Mesendoderm (in vitro differentiated cells): ENCODE results near the gene SIM2. TPM values are rescaled to one million over a fixed set of nuclear protein-coding genes. Genes with fewer than 3 reads are reported as not detected.
A peak's percentile ranks its signal among the peaks of the same experiment; 100 is the strongest.
"Not testable (repeated sequence)": the region's sequence is repeated elsewhere in the genome, so short reads cannot be mapped to it uniquely, and the experiment has no call there.

Experiments used
- DNase-seq: peaks from one replicate; pipeline ENCODE4 v3.0.0; 2013
- H2AK5ac ChIP-seq: 2 replicates; pipeline ENCODE4 v1.6.1; 2013; ENCODE audit warnings: low read length, inconsistent platforms
- H2BK120ac ChIP-seq: 2 replicates; pipeline ENCODE4 v1.6.1; 2013; ENCODE audit warnings: low read depth, mild to moderate bottlenecking, low read length, moderate library complexity, mixed read lengths
- H2BK15ac ChIP-seq: replicated peaks from 2 replicates; pipeline ENCODE4 v1.6.1; 2013; ENCODE audit warnings: low read depth, mild to moderate bottlenecking, moderate library complexity
- H2BK5ac ChIP-seq: 2 replicates; pipeline ENCODE4 v1.6.1; 2013; ENCODE audit warnings: low read length, inconsistent platforms
- H3K18ac ChIP-seq: 2 replicates; pipeline ENCODE4 v1.6.1; 2013; ENCODE audit warnings: mild to moderate bottlenecking, low read length, mixed read lengths
- H3K23ac ChIP-seq: one replicate; pipeline ENCODE4 v1.6.1; 2013; ENCODE audit warnings: low read length
- H3K27ac ChIP-seq: 2 replicates; pipeline ENCODE4 v1.5.1; 2013; ENCODE audit warnings: low read depth, mild to moderate bottlenecking, inconsistent platforms, low read length, moderate library complexity
- H3K27me3 ChIP-seq: 2 replicates; pipeline ENCODE4 v1.6.1; 2013; ENCODE audit warnings: low read length, control low read depth, mild to moderate bottlenecking, inconsistent platforms; ENCODE audit not compliant: insufficient read depth, poor library complexity
- H3K36me3 ChIP-seq: 2 replicates; pipeline ENCODE4 v1.6.1; 2013; ENCODE audit warnings: low read length, inconsistent platforms; ENCODE audit not compliant: control insufficient read depth, insufficient read depth
- H3K4ac ChIP-seq: one replicate; pipeline ENCODE4 v1.6.1; 2013; ENCODE audit warnings: low read depth, mild to moderate bottlenecking, low read length, moderate library complexity
- H3K4me1 ChIP-seq: 2 replicates; pipeline ENCODE4 v1.6.1; 2013; ENCODE audit warnings: low read depth, low read length, inconsistent platforms; ENCODE audit not compliant: control insufficient read depth
- H3K4me2 ChIP-seq: 2 replicates; pipeline ENCODE4 v1.6.1; 2013; ENCODE audit warnings: low read length
- H3K4me3 ChIP-seq: 2 replicates; pipeline ENCODE4 v1.5.1; 2013; ENCODE audit warnings: mild to moderate bottlenecking, low read length
- H3K56ac ChIP-seq: one replicate; pipeline ENCODE4 v1.6.1; 2013; ENCODE audit warnings: low read length
- H3K79me1 ChIP-seq: 2 replicates; pipeline ENCODE4 v1.6.1; 2013; ENCODE audit warnings: low read length, inconsistent platforms
- H3K79me2 ChIP-seq: 2 replicates; pipeline ENCODE4 v1.6.1; 2013; ENCODE audit warnings: mild to moderate bottlenecking, low read length; ENCODE audit not compliant: control insufficient read depth, insufficient read depth
- H3K9ac ChIP-seq: 2 replicates; pipeline ENCODE4 v1.6.1; 2013; ENCODE audit warnings: low read length, inconsistent platforms
- H4K5ac ChIP-seq: one replicate; pipeline ENCODE4 v1.6.1; 2013; ENCODE audit warnings: low read length
- H4K8ac ChIP-seq: one replicate; pipeline ENCODE4 v1.6.1; 2013; ENCODE audit warnings: low read depth, mild to moderate bottlenecking, control low read depth, low read length, moderate library complexity
- WGBS: extraction: QIAGEN DNeasy Blood & Tissue Kit; methylation state at CpG from one replicate; pipeline ENCODE4 v1.1.7; 2013; ENCODE audit warnings: low lambda C conversion rate, missing lambda C conversion rate; ENCODE audit not compliant: insufficient coverage; ENCODE audit errors: extremely low coverage; 5-methylcytosine and 5-hydroxymethylcytosine counted together
- polyA plus RNA-seq, 2 experiments: library from polyadenylated mRNA; stranded (reverse); fragments of 200-250 nt; gene quantifications; one replicate each; pipeline ENCODE4 v1.2.3, GENCODE V29; 2013

The SIM2 gene
- polyA plus RNA-seq (2013, experiment 1 of 2) = 0.04 TPM
- 0.01 TPM for polyA plus RNA-seq (2013, experiment 2 of 2)

- no CpG with 5 or more reads among the region's 70 CpGs for WGBS
- Histone ChIP-seq H3K18ac (no peak within 1 kb of the TSS), H3K4me2 (peak within 1 kb of the TSS; percentile 64), H2BK15ac (no peak within 1 kb of the TSS), H3K27me3 (peaks cover 95% of the 10 kb centered on the region), H2BK5ac (no peak within 1 kb of the TSS), H4K8ac (no peak within 1 kb of the TSS), H3K79me2 (no peaks in the 10 kb centered on the region), H3K23ac (no peak within 1 kb of the TSS), H3K4me3 (no peak within 1 kb of the TSS), H2BK120ac (no peak within 1 kb of the TSS), H3K27ac (no peak within 1 kb of the TSS), H3K79me1 (no peaks in the 10 kb centered on the region), H3K56ac (peak within 1 kb of the TSS; percentile 69), H3K9ac (peak within 1 kb of the TSS; percentile 45), H4K5ac (no peak within 1 kb of the TSS), H2AK5ac (no peak within 1 kb of the TSS), H3K36me3 (no peaks in the 10 kb centered on the region), H3K4ac (no peak within 1 kb of the TSS), H3K4me1 (no peaks in the 10 kb centered on the region)
- DNase-seq = peak; percentile 63
These were observed at the start of gene SIM2 for GRCh38 chr21:36698981-36699545. TSS of gene SIM2 (plus strand) at chr21:36699115. CDS start at chr21:36699747, 632 bp downstream.

- Histone ChIP-seq H2BK5ac (no peak overlapping the region), H4K5ac (no peak overlapping the region), H3K4ac (no peak overlapping the region), H4K8ac (no peak overlapping the region), H2BK120ac (no peak overlapping the region), H3K4me2 (no peak overlapping the region), H3K79me2 (no peaks in the 10 kb centered on the region), H3K27me3 (no peaks in the 10 kb centered on the region), H3K56ac (no peak overlapping the region), H3K4me3 (no peak overlapping the region), H3K79me1 (no peaks in the 10 kb centered on the region), H3K23ac (no peak overlapping the region), H2BK15ac (no peak overlapping the region), H3K4me1 (no peaks in the 10 kb centered on the region), H3K9ac (no peak overlapping the region), H3K27ac (no peak overlapping the region), H2AK5ac (no peak overlapping the region), H3K36me3 (no peaks in the 10 kb centered on the region), H3K18ac (no peak overlapping the region)
- DNase-seq = no peak
- WGBS = no CpG with 5 or more reads among the region's 17 CpGs
These were observed 44.6 kb upstream of the SIM2 start for GRCh38 chr21:36654324-36654723.

GRCh38 chr21:36654796-36655325 lies 44.1 kb upstream of the SIM2 start:
- H3K4me2 ChIP-seq = no peak overlapping the region
- no CpG with 5 or more reads among the region's 10 CpGs for WGBS
- H2AK5ac ChIP-seq = no peak overlapping the region
- no peak overlapping the region for H2BK5ac ChIP-seq
- H4K8ac ChIP-seq = no peak overlapping the region
- H3K4me1 ChIP-seq = no peaks in the 10 kb centered on the region
- H4K5ac ChIP-seq = no peak overlapping the region
- H3K36me3 ChIP-seq = no peaks in the 10 kb centered on the region
- no peak overlapping the region for H3K23ac ChIP-seq
- no peak overlapping the region for H3K4ac ChIP-seq
- no peak overlapping the region for H2BK15ac ChIP-seq
- no peaks in the 10 kb centered on the region for H3K79me1 ChIP-seq
- H3K27ac ChIP-seq = no peak overlapping the region
- no peak overlapping the region for H3K4me3 ChIP-seq
- H3K56ac ChIP-seq = no peak overlapping the region
- H2BK120ac ChIP-seq = no peak overlapping the region
- no peak overlapping the region for H3K18ac ChIP-seq
- DNase-seq = no peak
- H3K27me3 ChIP-seq = no peaks in the 10 kb centered on the region
- H3K79me2 ChIP-seq = no peaks in the 10 kb centered on the region
- H3K9ac ChIP-seq = no peak overlapping the region

- H3K27me3 ChIP-seq = no peaks in the 10 kb centered on the region
- H3K4me2 ChIP-seq = no peak overlapping the region
- no peak overlapping the region for H3K18ac ChIP-seq
- no peak overlapping the region for H3K27ac ChIP-seq
- no peaks in the 10 kb centered on the region for H3K4me1 ChIP-seq
- no peak overlapping the region for H2AK5ac ChIP-seq
- no CpG with 5 or more reads among the region's 6 CpGs for WGBS
- no peak overlapping the region for H3K4ac ChIP-seq
- H3K56ac ChIP-seq = no peak overlapping the region
- no peaks in the 10 kb centered on the region for H3K79me1 ChIP-seq
- DNase-seq = no peak
- H2BK120ac ChIP-seq = no peak overlapping the region
- no peaks in the 10 kb centered on the region for H3K79me2 ChIP-seq
- no peak overlapping the region for H3K4me3 ChIP-seq
- H2BK15ac ChIP-seq = no peak overlapping the region
- no peak overlapping the region for H2BK5ac ChIP-seq
- H4K5ac ChIP-seq = no peak overlapping the region
- H4K8ac ChIP-seq = no peak overlapping the region
- H3K23ac ChIP-seq = no peak overlapping the region
- no peaks in the 10 kb centered on the region for H3K36me3 ChIP-seq
- no peak overlapping the region for H3K9ac ChIP-seq
These were observed 42.8 kb upstream of the SIM2 start for GRCh38 chr21:36656138-36656537.

- DNase-seq = not testable (repeated sequence)
These were observed 41.6 kb upstream of the SIM2 start for GRCh38 chr21:36657290-36657689.

GRCh38 chr21:36657999-36658398 lies 40.9 kb upstream of the SIM2 start:
- H3K4me1 ChIP-seq = no peaks in the 10 kb centered on the region
- no peak overlapping the region for H3K4me2 ChIP-seq
- no peak overlapping the region for H3K4ac ChIP-seq
- H3K79me1 ChIP-seq = no peaks in the 10 kb centered on the region
- H3K9ac ChIP-seq = no peak overlapping the region
- no peak overlapping the region for H3K4me3 ChIP-seq
- H2BK15ac ChIP-seq = no peak overlapping the region
- no peak overlapping the region for H3K56ac ChIP-seq
- no peak overlapping the region for H2BK120ac ChIP-seq
- H2AK5ac ChIP-seq = no peak overlapping the region
- no peak overlapping the region for H3K18ac ChIP-seq
- no peak for DNase-seq
- H4K8ac ChIP-seq = no peak overlapping the region
- no peak overlapping the region for H3K23ac ChIP-seq
- no peak overlapping the region for H4K5ac ChIP-seq
- no peaks in the 10 kb centered on the region for H3K36me3 ChIP-seq
- H3K27me3 ChIP-seq = no peaks in the 10 kb centered on the region
- no peak overlapping the region for H2BK5ac ChIP-seq
- no peaks in the 10 kb centered on the region for H3K79me2 ChIP-seq
- WGBS = no CpG with 5 or more reads among the region's 4 CpGs
- H3K27ac ChIP-seq = no peak overlapping the region

More at GRCh38 chr21:36657290-36657689, 41.6 kb upstream of the SIM2 start:
- not testable (repeated sequence) for H4K8ac ChIP-seq, H3K4me2 ChIP-seq, H2AK5ac ChIP-seq, H3K4ac ChIP-seq, H3K79me1 ChIP-seq, H2BK5ac ChIP-seq, H3K9ac ChIP-seq, H3K27me3 ChIP-seq, H3K56ac ChIP-seq, H4K5ac ChIP-seq, H3K36me3 ChIP-seq, H3K4me1 ChIP-seq, H3K4me3 ChIP-seq, H2BK15ac ChIP-seq, H3K18ac ChIP-seq, H3K27ac ChIP-seq, H2BK120ac ChIP-seq, H3K79me2 ChIP-seq, H3K23ac ChIP-seq
- no CpG with 5 or more reads among the region's 1 CpG for WGBS
